HG02884 (cell line): ENCODE results near the gene CIB4.

Experiments used
- ATAC-seq: cut with Tn5 transposase; IDR thresholded peaks from one replicate; pipeline ENCODE4 v1.9.1; 2021; ENCODE audit warnings: mild to moderate bottlenecking, moderate library complexity; ENCODE audit not compliant: unreplicated experiment

CIB4 gene

DNA sequence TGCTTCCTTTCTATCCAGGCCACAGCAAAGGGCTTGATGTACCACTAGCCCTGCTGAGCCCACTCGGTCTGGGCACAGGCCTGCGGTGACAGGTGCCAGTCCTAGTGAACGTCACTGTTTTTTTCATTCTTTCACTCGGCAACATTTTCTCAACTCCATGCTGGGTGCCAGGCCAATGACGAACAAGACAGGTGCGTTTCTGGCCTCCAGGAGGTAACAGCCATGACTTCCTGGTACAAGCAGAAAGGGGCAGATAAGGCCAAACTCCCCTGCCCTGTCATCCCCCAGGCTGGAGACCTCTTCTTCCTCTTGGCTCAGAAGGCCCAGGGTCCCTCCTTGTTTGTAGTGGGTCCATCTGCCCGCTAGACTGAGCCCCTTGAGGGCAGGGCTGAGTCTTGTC lies 107.5 kb downstream of the CIB4 start:
- ATAC-seq = no peak

GRCh38 chr2:26532301-26533250 lies 108.6 kb downstream of the CIB4 start:
- no peak for ATAC-seq
